Upper lobe of right lung (tissue), 1 donor: Measurements from ENCODE around the gene PHF24. TPM values are rescaled to one million over a fixed set of nuclear protein-coding genes. Genes with fewer than 3 reads are reported as not detected.

ENCODE experiments used
- ATAC-seq: fragments of 200-7000 bp; cut with Tn5 transposase; one replicate; pipeline ENCODE4 v1.9.1; 2020; ENCODE audit warnings: mild to moderate bottlenecking, moderate library complexity
- DNase-seq: peaks from one replicate; pipeline ENCODE4 v3.0.0-alpha.2; 2020
- H3K27ac ChIP-seq: fragments of 200-600 bp; one replicate; pipeline ENCODE4 v1.8.0; 2022
- H3K27me3 ChIP-seq: fragments of 200-600 bp; one replicate; pipeline ENCODE4 v1.8.0; 2022; ENCODE audit warnings: mild to moderate bottlenecking
- H3K36me3 ChIP-seq: fragments of 200-600 bp; one replicate; pipeline ENCODE4 v1.8.0; 2022
- H3K4me1 ChIP-seq: fragments of 200-600 bp; one replicate; pipeline ENCODE4 v1.8.0; 2022
- H3K4me3 ChIP-seq: fragments of 200-600 bp; one replicate; pipeline ENCODE4 v1.8.0; 2022; ENCODE audit warnings: mild to moderate bottlenecking
- H3K9me3 ChIP-seq: fragments of 200-600 bp; one replicate; pipeline ENCODE4 v1.8.0; 2022
- CTCF ChIP-seq: fragments of 200-600 bp; IDR thresholded peaks from one replicate; pipeline ENCODE4 v1.8.0; 2022; ENCODE audit warnings: antibody characterized with exemption
- intact Hi-C: fragments of 100-400 bp; cut with DNase I; formaldehyde crosslinking; loops from one replicate; pipeline ENCODE4 v1.11.0; 2022
- total RNA-seq: library from RNA; stranded (reverse); fragmentation: NEBNext Ultra II Directional; extraction: Animal tissue kit (Norgen Biotek cat#: 25700); gene quantifications from one replicate; pipeline ENCODE4 v1.2.1, GENCODE V29; 2021
- donor health status: DM: no; HTN: yes; CAD: no; lungs with severe emphysema.

The PHF24 gene
- total RNA-seq, 1 donor from 2014 or later, result 0.23 TPM

- DNase-seq (no peak), ATAC-seq (no peak)
- H3K27me3 ChIP-seq, result no peaks in the 10 kb centered on the region
- H3K36me3 ChIP-seq, result no peaks in the 10 kb centered on the region
- no peak overlapping the region for H3K4me3 ChIP-seq
- intact Hi-C loops, result no loop called here
- no peak overlapping the region for H3K27ac ChIP-seq
- no peaks in the 10 kb centered on the region for H3K9me3 ChIP-seq
- no peak for TF ChIP-seq CTCF
- no peaks in the 10 kb centered on the region for H3K4me1 ChIP-seq
These were observed 71.2 kb downstream of the PHF24 start for GRCh38 chr9:35029241-35029640.

GRCh38 chr9:35029852-35030251 is 71.8 kb downstream of the PHF24 start:
- no peaks in the 10 kb centered on the region for H3K9me3 ChIP-seq
- no peaks in the 10 kb centered on the region for H3K27me3 ChIP-seq
- DNase-seq (no peak), ATAC-seq (no peak)
- intact Hi-C loops, result no loop called here
- no peak overlapping the region for H3K4me3 ChIP-seq
- no peak overlapping the region for H3K27ac ChIP-seq
- H3K4me1 ChIP-seq, result no peaks in the 10 kb centered on the region
- no peak for TF ChIP-seq CTCF
- H3K36me3 ChIP-seq, result no peaks in the 10 kb centered on the region

Other genes with a start within 250 kb of the PHF24 start
- gene CCL21, start 248.1 kb upstream of the PHF24 start, total RNA-seq, result 37.7 TPM
- gene DNAJB5, start 31.5 kb downstream of the PHF24 start, total RNA-seq, result 8.3 TPM
- 185 TPM for gene VCP, start 114.3 kb downstream of the PHF24 start, total RNA-seq
- 9.4 TPM for gene FANCG, start 121.7 kb downstream of the PHF24 start, total RNA-seq
- gene PIGO, start 138.3 kb downstream of the PHF24 start, total RNA-seq, result 25.2 TPM
- 59.4 TPM for gene STOML2, start 144.8 kb downstream of the PHF24 start, total RNA-seq
- gene ATOSB, start 157.6 kb downstream of the PHF24 start, total RNA-seq, result 20.3 TPM
- gene UNC13B, start 203.7 kb downstream of the PHF24 start, total RNA-seq, result 92.1 TPM